NCI-H1417 treated with DMSO at 0.1 percent for 48 hours (cell line): Measurements from ENCODE around the gene PPP1R14B.

Experiments
- DNase-seq: peaks from one replicate; lab custom pipeline; 2025; lab: John Stamatoyannopoulos, UW

Gene PPP1R14B

GRCh38 chr11:64245797-64246620, 734 bp downstream of the PPP1R14B start:
- no peak for DNase-seq

- DNase-seq, result no peak
Measured at GRCh38 chr11:64245401-64245796, 1.3 kb downstream of the PPP1R14B start.

- no peak for DNase-seq
Measured at GRCh38 chr11:64244966-64245365, 1.8 kb downstream of the PPP1R14B start.

GRCh38 chr11:64244107-64244506, 2.6 kb downstream of the PPP1R14B start:
- no peak for DNase-seq

DNA sequence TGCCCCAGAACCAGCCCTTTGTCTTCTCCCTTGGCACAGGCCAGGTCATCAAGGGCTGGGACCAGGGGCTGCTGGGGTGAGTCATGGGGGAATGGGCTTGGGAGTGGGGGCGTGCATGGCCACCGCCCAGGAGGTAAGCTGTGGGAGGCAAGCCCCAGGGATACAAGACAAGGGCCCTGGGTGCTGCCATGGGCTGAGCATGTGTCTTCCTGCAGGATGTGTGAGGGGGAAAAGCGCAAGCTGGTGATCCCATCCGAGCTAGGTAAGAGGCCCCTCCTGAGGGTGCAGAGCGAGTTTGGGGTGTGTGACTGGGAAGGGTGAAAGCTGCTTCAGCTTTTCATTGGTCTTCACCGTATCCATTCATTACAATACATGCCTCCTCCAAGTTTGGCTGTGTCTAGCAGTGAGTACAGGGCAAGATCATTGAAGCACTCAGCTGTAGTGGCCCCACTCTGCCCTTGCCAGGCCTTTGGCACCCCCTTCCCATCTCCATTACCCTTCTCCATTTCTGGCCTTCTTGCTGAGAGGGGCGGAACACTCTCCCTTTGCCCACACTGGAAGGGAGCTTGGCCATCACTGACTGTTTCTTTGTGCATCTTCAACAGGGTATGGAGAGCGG, 3.4 kb downstream of the PPP1R14B start:
- no peak for DNase-seq

DNA sequence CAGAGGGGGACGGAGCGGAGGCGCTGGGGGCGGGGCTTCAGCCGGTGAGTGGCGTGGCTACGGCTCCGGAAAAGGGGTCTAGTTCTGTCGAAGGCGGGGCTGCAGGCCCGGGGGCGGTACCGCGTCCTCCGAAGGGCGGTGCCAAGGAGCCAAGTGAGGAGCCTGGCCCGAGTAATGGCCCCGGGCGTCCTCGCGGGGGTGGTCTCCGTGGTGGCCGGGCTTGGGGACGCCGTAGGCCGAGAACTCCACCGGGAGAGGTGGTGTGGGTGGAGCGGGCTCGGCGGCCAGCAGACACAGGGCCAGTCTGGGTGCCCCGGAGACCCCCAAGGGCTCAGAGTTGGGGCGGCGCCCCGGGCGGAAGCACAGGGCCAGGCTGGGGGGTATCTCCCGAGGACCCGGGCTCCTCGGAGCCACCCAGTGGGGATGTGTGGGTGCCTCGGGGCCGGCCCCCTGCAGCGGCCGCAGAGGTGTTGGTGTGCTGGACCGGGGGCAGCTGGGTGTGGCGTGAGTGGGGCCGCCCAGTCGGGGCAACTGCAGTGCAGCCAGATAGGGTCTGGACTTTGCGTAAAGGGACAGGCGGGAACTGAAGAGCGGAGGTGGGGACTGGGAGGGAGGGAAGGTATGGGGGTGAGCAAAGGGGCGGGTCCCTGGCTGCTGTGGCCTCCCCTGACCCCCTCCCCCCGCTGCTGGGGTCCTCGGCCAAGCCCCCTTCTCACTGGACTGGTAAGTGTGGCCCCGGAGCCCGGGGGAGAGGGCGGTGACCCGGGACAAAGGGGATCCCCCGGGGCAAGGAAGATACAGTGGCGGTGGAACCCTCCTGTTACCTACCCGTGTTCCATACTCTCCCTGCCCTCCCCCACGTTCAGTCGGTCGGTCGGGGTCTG, 5.0 kb downstream of the PPP1R14B start:
- no peak for DNase-seq

DNA sequence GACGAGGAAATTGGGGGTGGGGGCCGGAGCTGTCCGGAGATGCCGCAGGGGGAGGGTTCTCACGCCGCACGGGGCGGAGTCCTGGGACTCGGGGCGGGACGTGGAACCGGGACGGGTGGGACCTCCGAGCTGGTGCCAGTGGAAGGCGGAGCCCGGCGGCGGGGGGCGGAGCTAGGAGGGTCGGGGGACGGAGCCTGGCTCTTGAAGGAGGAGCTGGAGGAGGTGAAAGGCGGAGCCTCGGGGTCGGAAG, 5.6 kb downstream of the PPP1R14B start:
- peak; percentile 96 for DNase-seq

DNA sequence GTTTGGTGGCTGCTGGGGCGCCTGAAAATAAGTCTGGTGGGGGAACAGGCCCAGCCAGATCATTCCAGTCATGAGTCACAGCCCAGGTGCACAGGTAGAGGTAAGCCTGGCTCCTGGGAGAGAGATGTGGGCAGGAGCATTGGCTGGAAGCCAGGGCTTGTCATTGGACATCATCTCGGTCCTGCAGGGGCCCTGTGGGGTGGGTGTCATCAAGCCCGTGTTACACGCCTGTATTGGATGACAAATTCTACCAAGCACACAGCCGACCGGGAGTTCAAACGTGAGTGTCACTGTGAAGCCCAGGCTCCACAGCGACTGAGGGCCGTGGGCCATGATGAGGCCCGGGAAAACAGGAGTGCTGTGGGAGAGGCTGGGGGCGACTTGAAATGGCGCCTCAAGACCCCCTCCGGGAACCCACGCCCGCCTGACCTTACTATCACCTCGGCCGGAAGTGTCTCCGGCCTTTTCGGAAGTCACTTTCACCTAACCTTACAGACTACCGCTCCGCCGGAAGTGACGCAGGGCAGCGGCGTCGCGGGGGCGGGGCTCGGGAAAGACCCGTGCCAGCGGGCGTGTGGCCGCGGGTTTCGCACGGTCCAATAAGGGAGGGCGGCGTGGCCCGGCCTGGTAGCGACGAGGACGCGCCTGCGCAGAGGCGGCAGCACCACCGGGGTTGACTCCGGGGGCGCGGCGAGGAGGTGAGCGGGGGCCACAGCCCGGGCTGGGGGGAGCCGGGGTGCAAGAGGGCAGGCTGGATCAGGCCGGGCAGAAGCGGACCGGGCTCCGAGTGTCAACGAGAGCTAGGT, 6.1 kb downstream of the PPP1R14B start, which contains the start of gene FKBP2:
TSS of gene FKBP2 (plus strand) at position 661 of the 806 bp plus-strand sequence. CDS start 1,293 bp downstream, outside the sequence.
- DNase-seq, result peak; percentile 89

GRCh38 chr11:64239662-64240434, 6.9 kb downstream of the PPP1R14B start:
- no peak for DNase-seq

- DNase-seq, result no peak
Measured at GRCh38 chr11:64238999-64239398, 7.7 kb downstream of the PPP1R14B start.

DNA sequence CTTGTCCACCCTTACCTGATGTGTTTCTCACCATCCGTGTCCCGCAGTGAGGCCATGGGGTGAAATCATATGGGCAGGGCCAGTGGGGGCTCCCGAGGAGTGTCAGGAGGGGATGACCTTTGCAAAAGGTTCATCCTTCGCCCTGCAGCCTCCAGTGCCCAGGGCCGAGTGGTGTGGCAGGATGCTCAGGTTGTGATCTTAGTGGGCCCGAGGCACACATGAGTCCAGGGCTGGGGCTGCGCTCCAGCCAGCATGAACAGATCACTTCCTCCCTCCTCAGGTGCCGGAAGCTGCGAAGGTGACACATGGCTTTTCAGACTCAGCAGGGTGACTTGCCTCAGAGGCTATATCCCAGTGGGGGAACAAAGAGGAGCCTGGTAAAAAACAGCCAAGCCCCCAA, 8.7 kb downstream of the PPP1R14B start:
- DNase-seq, result no peak

DNA sequence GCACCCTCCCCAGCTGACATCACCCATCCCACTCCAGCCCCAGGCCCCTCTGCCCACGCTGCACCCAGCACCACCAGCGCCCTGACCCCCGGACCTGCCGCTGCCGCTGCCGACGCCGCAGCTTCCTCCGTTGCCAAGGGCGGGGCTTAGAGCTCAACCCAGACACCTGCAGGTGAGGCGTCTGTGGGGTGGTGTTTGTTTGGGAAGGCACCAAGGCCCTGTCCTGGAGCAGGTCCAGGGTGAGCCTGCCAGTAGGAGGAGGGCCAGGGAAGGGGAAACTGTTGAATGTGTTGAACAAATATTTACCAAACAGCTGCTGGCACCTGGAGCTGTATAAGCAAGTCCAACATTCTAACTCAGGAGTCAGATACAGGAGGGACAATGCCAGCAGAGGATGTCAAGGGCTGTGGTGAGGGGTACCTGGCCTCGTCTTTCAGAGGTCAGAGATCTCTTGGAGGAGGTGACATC, 9.2 kb downstream of the PPP1R14B start:
- DNase-seq, result peak; percentile 59

DNA sequence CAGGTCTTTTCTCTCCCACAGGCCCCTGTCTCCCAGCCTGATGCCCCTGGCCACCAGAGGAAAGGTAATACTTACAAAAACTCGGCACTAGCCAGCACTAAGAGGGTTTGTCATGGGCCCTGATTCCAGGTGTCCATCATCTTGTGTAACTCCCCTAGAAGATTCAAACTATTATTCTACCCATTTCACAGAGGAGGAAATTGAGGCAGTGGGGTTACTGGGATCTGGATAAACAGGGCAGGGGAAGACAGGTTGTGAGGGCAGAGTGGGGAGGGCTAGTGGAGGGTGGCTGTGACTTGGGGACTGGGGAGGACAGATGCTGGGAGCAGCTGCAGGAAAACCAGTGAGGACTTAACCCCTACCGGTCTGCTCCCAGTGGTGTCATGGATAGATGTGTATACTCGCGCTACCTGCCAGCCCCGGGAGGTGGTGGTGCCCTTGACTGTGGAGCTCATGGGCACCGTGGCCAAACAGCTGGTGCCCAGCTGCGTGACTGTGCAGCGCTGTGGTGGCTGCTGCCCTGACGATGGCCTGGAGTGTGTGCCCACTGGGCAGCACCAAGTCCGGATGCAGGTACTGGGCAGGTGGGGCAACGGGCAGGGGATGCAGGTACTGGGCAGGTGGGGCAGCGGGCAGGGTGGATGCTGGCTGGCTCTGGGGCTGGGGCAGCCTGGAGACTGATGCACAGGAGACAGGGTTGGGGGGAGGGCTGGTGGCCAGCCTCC, 11.1 kb downstream of the PPP1R14B start:
- no peak for DNase-seq

GRCh38 chr11:64234647-64235379, 11.9 kb downstream of the PPP1R14B start:
- DNase-seq, result no peak

- no peak for DNase-seq
Measured at GRCh38 chr11:64233913-64234586, 12.7 kb downstream of the PPP1R14B start, which contains the start of gene VEGFB. VEGFB (plus strand) TSS chr11:64234584; CDS start chr11:64234834, 250 bp downstream.

DNA sequence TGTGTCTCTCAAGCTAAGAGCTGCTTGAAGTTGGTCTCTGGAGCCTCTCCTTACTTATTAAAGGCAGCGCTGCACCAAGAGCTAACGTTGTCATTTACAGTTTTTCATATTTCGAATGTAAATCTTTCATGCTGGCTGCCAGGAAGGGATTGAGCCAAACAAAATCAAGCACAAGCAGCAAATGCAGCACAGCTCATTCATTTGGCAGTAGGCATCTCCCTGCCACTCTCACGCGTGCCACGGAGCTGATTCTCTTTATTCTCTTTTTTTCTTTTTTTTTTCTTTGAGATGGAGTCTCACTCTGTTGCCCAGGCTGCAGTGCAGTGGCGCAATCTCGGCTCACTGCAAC, 13.8 kb downstream of the PPP1R14B start:
- no peak for DNase-seq

DNA sequence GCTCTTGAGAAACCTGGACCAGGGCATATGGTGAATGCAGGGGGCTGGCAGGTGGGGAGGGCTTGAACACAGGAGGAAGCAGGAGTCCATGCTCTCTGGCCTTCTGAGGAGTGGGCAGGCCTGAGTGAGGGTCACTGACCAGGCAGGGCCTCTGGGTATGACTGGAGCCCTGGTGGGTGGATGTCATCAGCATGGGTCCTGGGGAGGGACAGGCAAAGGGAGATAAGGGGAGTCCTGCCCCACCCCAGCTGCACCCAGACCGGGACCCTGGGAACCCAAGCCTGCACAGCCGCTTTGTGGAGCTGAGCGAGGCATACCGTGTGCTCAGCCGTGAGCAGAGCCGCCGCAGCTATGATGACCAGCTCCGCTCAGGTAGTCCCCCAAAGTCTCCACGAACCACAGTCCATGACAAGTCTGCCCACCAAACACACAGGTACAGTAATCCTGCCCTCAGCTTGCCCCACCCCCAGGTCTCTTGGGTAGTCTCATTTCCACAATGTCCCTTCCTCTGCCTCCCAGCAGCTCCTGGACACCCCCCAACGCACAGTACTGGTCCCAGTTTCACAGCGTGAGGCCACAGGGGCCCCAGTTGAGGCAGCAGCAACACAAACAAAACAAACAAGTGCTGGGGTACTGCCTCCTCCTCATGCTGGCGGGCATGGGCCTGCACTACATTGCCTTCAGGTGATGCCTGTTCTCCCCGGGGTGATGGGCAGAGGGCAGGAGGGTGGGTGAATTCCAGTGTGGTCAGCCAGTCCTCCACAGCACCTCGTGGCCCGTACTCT, 14.4 kb downstream of the PPP1R14B start:
- no peak for DNase-seq

DNA sequence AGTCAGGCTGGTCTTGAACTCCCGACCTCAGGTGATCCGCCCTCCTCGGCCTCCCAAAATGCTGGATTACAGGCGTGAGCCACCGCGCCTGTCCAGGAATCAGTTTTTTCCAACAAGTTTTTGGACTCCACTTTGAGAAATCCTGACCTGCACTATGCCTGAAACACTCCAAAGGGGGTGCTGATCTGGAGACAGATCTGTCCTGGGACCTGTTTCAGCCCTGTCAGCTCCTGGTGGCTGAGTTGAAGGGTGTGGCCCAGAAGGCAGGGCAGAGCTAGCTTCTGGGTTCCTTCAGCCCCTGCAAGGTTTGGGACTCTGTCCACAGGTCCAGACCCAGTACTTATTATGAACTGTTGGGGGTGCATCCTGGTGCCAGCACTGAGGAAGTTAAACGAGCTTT, 15.2 kb downstream of the PPP1R14B start:
- no peak for DNase-seq
